H9 (cell line): ENCODE results near the gene TDP1. TPM values are rescaled to one million over a fixed set of nuclear protein-coding genes. Genes with fewer than 3 reads are reported as not detected.

ENCODE experiments used
- DNase-seq: peaks from one replicate; pipeline ENCODE4 v3.0.0-alpha.2; 2017
- H2AFZ ChIP-seq: one replicate; pipeline ENCODE4 v1.6.1; 2013; ENCODE audit warnings: mild to moderate bottlenecking, low read length, control low read depth, moderate library complexity
- H2AK5ac ChIP-seq: 2 replicates; pipeline ENCODE4 v1.6.1; 2013; ENCODE audit warnings: low read length, control low read depth, mixed read lengths; ENCODE audit not compliant: insufficient read length
- H2BK120ac ChIP-seq: one replicate; pipeline ENCODE4 v1.6.1; 2013; ENCODE audit warnings: low read depth, mild to moderate bottlenecking, low read length, control low read depth, inconsistent platforms; ENCODE audit not compliant: poor library complexity, severe bottlenecking
- H2BK12ac ChIP-seq: 2 replicates; pipeline ENCODE4 v1.6.1; 2013; ENCODE audit warnings: low read length, control low read depth, mixed read lengths, low read depth; ENCODE audit not compliant: insufficient read length
- H2BK15ac ChIP-seq: 2 replicates; pipeline ENCODE4 v1.6.1; 2013; ENCODE audit warnings: low read depth, low read length, control low read depth
- H2BK20ac ChIP-seq: one replicate; pipeline ENCODE4 v1.6.1; 2013; ENCODE audit warnings: low read depth, mild to moderate bottlenecking, low read length, control low read depth, inconsistent platforms; ENCODE audit not compliant: poor library complexity, severe bottlenecking
- H2BK5ac ChIP-seq: 2 replicates; pipeline ENCODE4 v1.6.1; 2013; ENCODE audit warnings: low read length, control low read depth, mixed read lengths; ENCODE audit not compliant: insufficient read length
- H3K14ac ChIP-seq: 2 replicates; pipeline ENCODE4 v1.6.1; 2013; ENCODE audit warnings: low read length, control low read depth; ENCODE audit not compliant: insufficient read depth
- H3K18ac ChIP-seq: 2 replicates; pipeline ENCODE4 v1.6.1; 2013; ENCODE audit warnings: low read depth, mild to moderate bottlenecking, mixed read lengths, low read length, control low read depth; ENCODE audit not compliant: insufficient read length
- H3K23ac ChIP-seq: 2 replicates; pipeline ENCODE4 v1.6.1; 2013; ENCODE audit warnings: low read length, control low read depth, mixed read lengths, low read depth; ENCODE audit not compliant: insufficient read length
- H3K23me2 ChIP-seq: 2 replicates; pipeline ENCODE4 v1.6.1; 2013; ENCODE audit warnings: low read depth, mild to moderate bottlenecking, mixed read lengths, low read length, control low read depth; ENCODE audit not compliant: insufficient read length, poor library complexity, severe bottlenecking
- H3K27ac ChIP-seq: 2 replicates; pipeline ENCODE4 v1.5.1; 2013; ENCODE audit warnings: low read length, control low read depth, mixed read lengths, low read depth; ENCODE audit not compliant: insufficient read length
- H3K27me3 ChIP-seq: 2 replicates; pipeline ENCODE4 v1.6.1; 2013; ENCODE audit warnings: low read length, control low read depth, inconsistent platforms; ENCODE audit not compliant: insufficient read depth
- H3K4ac ChIP-seq: 2 replicates; pipeline ENCODE4 v1.6.1; 2013; ENCODE audit warnings: low read depth, mild to moderate bottlenecking, control low read depth, inconsistent platforms, low read length, moderate library complexity
- H3K4me1 ChIP-seq: 2 replicates; pipeline ENCODE4 v1.6.1; 2013; ENCODE audit warnings: low read length, control low read depth, inconsistent platforms; ENCODE audit not compliant: insufficient read depth
- H3K4me2 ChIP-seq: 2 replicates; pipeline ENCODE4 v1.6.1; 2013; ENCODE audit warnings: low read length, control low read depth, mixed read lengths; ENCODE audit not compliant: insufficient read length, insufficient read depth
- H3K56ac ChIP-seq: 2 replicates; pipeline ENCODE4 v1.6.1; 2013; ENCODE audit warnings: low read depth, mild to moderate bottlenecking, mixed read lengths, low read length, control low read depth; ENCODE audit not compliant: insufficient read length
- H3K79me1 ChIP-seq: 2 replicates; pipeline ENCODE4 v1.6.1; 2013; ENCODE audit warnings: low read depth, mild to moderate bottlenecking, moderate library complexity, low read length, control low read depth, inconsistent platforms; ENCODE audit not compliant: insufficient read depth, poor library complexity, severe bottlenecking
- H3K79me2 ChIP-seq: 2 replicates; pipeline ENCODE4 v1.6.1; 2013; ENCODE audit warnings: low read length, control low read depth, inconsistent platforms; ENCODE audit not compliant: insufficient read depth
- H3K9ac ChIP-seq: 2 replicates; pipeline ENCODE4 v1.6.1; 2013; ENCODE audit warnings: low read length, control low read depth, mixed read lengths; ENCODE audit not compliant: insufficient read length; ENCODE audit errors: extremely low read depth
- H3K9me3 ChIP-seq: one replicate; pipeline ENCODE4 v1.6.1; 2013; ENCODE audit warnings: low read depth, low read length, inconsistent platforms; ENCODE audit not compliant: control insufficient read depth
- H3T11ph ChIP-seq: one replicate; pipeline ENCODE4 v1.6.1; 2013; ENCODE audit warnings: mild to moderate bottlenecking, low read length, control low read depth, inconsistent platforms
- H4K20me1 ChIP-seq: one replicate; pipeline ENCODE4 v1.6.1; 2013; ENCODE audit not compliant: control insufficient read depth, insufficient read length, insufficient read depth
- H4K5ac ChIP-seq: 2 replicates; pipeline ENCODE4 v1.6.1; 2013; ENCODE audit warnings: low read depth, mild to moderate bottlenecking, mixed read lengths, low read length, control low read depth; ENCODE audit not compliant: insufficient read length
- H4K8ac ChIP-seq: replicated peaks from 2 replicates; pipeline ENCODE4 v1.6.1; 2013; ENCODE audit warnings: low read length, control low read depth, mixed read lengths, low read depth; ENCODE audit not compliant: insufficient read length
- H4K91ac ChIP-seq: 2 replicates; pipeline ENCODE4 v1.6.1; 2013; ENCODE audit warnings: low read depth, mild to moderate bottlenecking, moderate library complexity, mixed read lengths, low read length, control low read depth; ENCODE audit not compliant: insufficient read length
- H3K27ac Mint-ChIP-seq, 3 experiments: 2 replicates in 2 of 3; 3 replicates in 1 of 3; pipeline ENCODE4 v1.8.0; 2020 to 2021; ENCODE audit warnings: mixed read lengths in 3 of 3, mild to moderate bottlenecking in 1 of 3, moderate library complexity in 1 of 3
- H3K27me3 Mint-ChIP-seq: 2 replicates; pipeline ENCODE4 v1.8.0; 2021; ENCODE audit warnings: low read depth, mild to moderate bottlenecking, moderate library complexity, mixed read lengths
- H3K36me3 Mint-ChIP-seq, 3 experiments: 2 replicates in 2 of 3; 3 replicates in 1 of 3; pipeline ENCODE4 v1.8.0; 2020 to 2021; ENCODE audit warnings: low read depth in 3 of 3, mixed read lengths in 3 of 3; ENCODE audit not compliant: insufficient read depth in 1 of 3
- H3K4me1 Mint-ChIP-seq, 2 experiments: 2 replicates each; pipeline ENCODE4 v1.8.0; 2020; ENCODE audit warnings: mixed read lengths in 2 of 2
- H3K4me3 Mint-ChIP-seq, 2 experiments: 2 replicates in 1 of 2; 3 replicates in 1 of 2; pipeline ENCODE4 v1.8.0; 2020 to 2021; ENCODE audit warnings: mild to moderate bottlenecking in 2 of 2, mixed read lengths in 2 of 2, moderate library complexity in 1 of 2
- H3K9me3 Mint-ChIP-seq, 2 experiments: 2 replicates in 1 of 2; 3 replicates in 1 of 2; pipeline ENCODE4 v1.8.0; 2020; ENCODE audit warnings: mild to moderate bottlenecking in 2 of 2, mixed read lengths in 2 of 2, moderate library complexity in 1 of 2
- WGBS: extraction: QIAGEN DNeasy Blood & Tissue Kit; methylation state at CpG from one replicate; pipeline ENCODE4 v1.1.7; 2013; ENCODE audit warnings: missing lambda C conversion rate, low lambda C conversion rate, mixed read lengths; ENCODE audit not compliant: insufficient read length; ENCODE audit errors: extremely low coverage; 5-methylcytosine and 5-hydroxymethylcytosine counted together
- total RNA-seq: library from RNA; stranded (reverse); gene quantifications from 2 replicates; pipeline ENCODE4 v1.2.1, GENCODE V29; 2021
- TF ChIP-seq, protein P1 (sequence below): fragments of 200-600 bp; sonication (generic); conservative IDR thresholded peaks from 3 replicates; pipeline ENCODE4 v1.8.0; 2021; ENCODE audit warnings: antibody characterized with exemption, mild to moderate bottlenecking

Gene TDP1
- total RNA-seq, 1 experiment from 2014 or later: 53.4 TPM

- Histone ChIP-seq H3K14ac (no peak overlapping the region), H3T11ph (no peak overlapping the region), H3K79me1 (no peaks in the 10 kb centered on the region), H3K4me2 (no peak overlapping the region), H3K4me1 (no peaks in the 10 kb centered on the region), H4K20me1 (no peaks in the 10 kb centered on the region), H2BK12ac (no peak overlapping the region), H2BK120ac (no peak overlapping the region), H4K5ac (no peak overlapping the region), H3K23me2 (no peaks in the 10 kb centered on the region), H3K4ac (no peak overlapping the region), H4K8ac (no peak overlapping the region), H3K79me2 (no peaks in the 10 kb centered on the region), H2BK20ac (no peak overlapping the region), H2AK5ac (no peak overlapping the region), H2BK5ac (no peak overlapping the region), H2BK15ac (no peak overlapping the region), H3K27ac (no peak overlapping the region), H3K56ac (no peak overlapping the region), H3K27me3 (no peaks in the 10 kb centered on the region), H2AFZ (no peak overlapping the region), H3K18ac (no peak overlapping the region), H3K9ac (no peak overlapping the region), H3K9me3 (no peaks in the 10 kb centered on the region), H4K91ac (no peak overlapping the region), H3K23ac (no peak overlapping the region)
- H3K27ac Mint-ChIP-seq: no peak overlapping the region
- H3K27me3 Mint-ChIP-seq: no peaks in the 10 kb centered on the region
- H3K4me1 Mint-ChIP-seq: peaks cover 2 to 5% of the 10 kb centered on the region in 2 experiments; a peak in 3 of 4 replicates
- TF ChIP-seq, protein P1, sequence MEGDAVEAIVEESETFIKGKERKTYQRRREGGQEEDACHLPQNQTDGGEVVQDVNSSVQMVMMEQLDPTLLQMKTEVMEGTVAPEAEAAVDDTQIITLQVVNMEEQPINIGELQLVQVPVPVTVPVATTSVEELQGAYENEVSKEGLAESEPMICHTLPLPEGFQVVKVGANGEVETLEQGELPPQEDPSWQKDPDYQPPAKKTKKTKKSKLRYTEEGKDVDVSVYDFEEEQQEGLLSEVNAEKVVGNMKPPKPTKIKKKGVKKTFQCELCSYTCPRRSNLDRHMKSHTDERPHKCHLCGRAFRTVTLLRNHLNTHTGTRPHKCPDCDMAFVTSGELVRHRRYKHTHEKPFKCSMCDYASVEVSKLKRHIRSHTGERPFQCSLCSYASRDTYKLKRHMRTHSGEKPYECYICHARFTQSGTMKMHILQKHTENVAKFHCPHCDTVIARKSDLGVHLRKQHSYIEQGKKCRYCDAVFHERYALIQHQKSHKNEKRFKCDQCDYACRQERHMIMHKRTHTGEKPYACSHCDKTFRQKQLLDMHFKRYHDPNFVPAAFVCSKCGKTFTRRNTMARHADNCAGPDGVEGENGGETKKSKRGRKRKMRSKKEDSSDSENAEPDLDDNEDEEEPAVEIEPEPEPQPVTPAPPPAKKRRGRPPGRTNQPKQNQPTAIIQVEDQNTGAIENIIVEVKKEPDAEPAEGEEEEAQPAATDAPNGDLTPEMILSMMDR: no peak
- WGBS: no CpG with 5 or more reads among the region's 11 CpGs
- DNase-seq: no peak
- H3K4me3 Mint-ChIP-seq: no peak overlapping the region
- H3K9me3 Mint-ChIP-seq: no peaks in the 10 kb centered on the region
- peaks cover 9 to 44% (median 22%) of the 10 kb centered on the region in 3 experiments; a peak in 6 of 7 replicates for H3K36me3 Mint-ChIP-seq
Observed at GRCh38 chr14:90039253-90040010, 83.7 kb downstream of the TDP1 start.
